HG03159 (cell line): ENCODE results near the gene MCHR1.

Source experiments
- ATAC-seq: cut with Tn5 transposase; IDR thresholded peaks from one replicate; pipeline ENCODE4 v1.9.1; 2021; ENCODE audit warnings: mild to moderate bottlenecking, moderate library complexity; ENCODE audit not compliant: unreplicated experiment

Gene MCHR1

GRCh38 chr22:40723396-40723933, 44.2 kb downstream of the MCHR1 start:
- no peak for ATAC-seq

DNA sequence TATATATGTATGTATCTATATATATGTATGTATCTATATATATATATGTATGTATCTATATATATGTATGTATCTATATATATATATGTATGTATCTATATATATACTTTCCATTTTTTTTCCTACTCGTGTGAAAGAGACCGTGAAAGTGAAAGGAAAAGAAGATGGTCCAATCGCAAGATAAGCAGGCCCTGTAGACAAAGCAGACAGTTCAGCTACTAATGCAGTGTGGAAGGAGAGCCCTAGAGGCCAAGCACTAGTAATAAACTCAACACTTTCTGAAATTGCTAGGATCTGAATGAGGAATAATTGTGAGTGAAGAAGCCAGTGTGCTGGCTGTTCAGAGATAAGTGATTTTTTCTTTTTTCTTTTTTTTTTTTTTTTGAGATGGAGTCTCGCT, 47.2 kb downstream of the MCHR1 start:
- no peak for ATAC-seq

GRCh38 chr22:40727070-40727963, 48.0 kb downstream of the MCHR1 start:
- no peak for ATAC-seq

DNA sequence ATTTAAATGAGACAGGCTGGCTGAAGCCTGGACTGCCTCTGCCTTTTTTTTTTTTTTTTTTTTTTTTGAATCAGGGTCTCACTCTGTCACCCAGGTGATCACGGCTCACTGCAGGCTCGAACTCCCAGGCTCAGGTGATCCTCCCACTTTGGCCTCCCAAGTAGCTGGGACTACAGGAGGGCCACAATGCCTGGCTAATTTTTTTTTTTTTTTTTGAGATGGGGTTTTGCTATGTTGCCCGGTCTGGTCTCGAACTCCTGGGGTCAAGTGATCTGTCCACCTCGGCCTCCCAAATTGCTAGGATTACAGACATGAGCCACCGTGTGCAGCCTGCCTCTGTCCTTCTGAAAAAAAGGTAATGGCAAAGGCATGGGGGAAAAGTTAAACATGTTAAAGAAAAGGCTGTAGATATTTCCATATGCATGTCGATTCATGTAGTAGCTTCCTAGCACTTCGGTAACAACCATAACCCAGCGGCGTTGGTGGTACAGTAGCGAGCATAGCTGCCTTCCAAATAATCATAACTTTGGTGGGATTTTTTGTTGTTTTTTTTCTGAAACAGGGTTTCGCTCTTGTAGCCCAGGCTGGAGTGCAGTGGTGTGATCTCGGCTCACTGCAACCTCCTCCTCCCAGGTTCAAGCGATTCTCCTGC, 48.8 kb downstream of the MCHR1 start:
- no peak for ATAC-seq

DNA sequence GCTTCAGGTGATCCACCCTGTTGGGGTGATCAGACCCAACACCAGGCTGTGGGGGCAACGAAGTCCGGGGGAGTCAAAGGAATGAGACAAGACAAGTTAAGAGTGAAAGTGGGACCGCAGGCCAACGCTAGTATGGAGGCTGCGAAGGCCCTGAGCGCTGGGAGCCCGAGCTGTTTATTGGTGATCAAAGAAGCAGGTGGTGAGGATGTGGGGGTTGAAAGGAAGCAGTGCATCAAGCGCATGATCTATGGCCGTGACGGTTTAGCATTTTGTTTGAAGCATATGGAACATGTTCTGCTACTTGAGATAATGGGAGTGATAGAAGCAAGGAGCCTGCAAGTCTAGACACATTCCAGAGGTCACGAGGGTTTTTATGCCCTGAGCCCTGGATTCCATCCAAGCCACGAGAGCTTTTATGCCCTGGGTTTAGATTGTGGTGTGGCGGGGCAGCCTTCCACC, 49.5 kb downstream of the MCHR1 start:
- ATAC-seq = no peak

- no peak for ATAC-seq
Observed at GRCh38 chr22:40729284-40729683, 50.0 kb downstream of the MCHR1 start.
